Breast epithelium (tissue), 3 donors: ENCODE measurements around the gene LPAR2.

Source experiments
- POLR2A ChIP-seq: fragments of 450-650 bp; IDR thresholded peaks from one replicate; pipeline ENCODE4 v1.6.1; 2016; ENCODE audit warnings: antibody characterized with exemption, mild to moderate bottlenecking, moderate library complexity
- TF ChIP-seq, protein P1 (sequence below), 3 donors: fragments of 450-650 bp; IDR thresholded peaks; one replicate each; pipeline ENCODE4 v1.5.1; 2016 to 2017; ENCODE audit warnings: antibody characterized with exemption in 3 of 3, mild to moderate bottlenecking in 3 of 3, moderate library complexity in 3 of 3

GRCh38 chr19:19606021-19606420, 22.0 kb downstream of the LPAR2 start:
- TF ChIP-seq, protein P1, sequence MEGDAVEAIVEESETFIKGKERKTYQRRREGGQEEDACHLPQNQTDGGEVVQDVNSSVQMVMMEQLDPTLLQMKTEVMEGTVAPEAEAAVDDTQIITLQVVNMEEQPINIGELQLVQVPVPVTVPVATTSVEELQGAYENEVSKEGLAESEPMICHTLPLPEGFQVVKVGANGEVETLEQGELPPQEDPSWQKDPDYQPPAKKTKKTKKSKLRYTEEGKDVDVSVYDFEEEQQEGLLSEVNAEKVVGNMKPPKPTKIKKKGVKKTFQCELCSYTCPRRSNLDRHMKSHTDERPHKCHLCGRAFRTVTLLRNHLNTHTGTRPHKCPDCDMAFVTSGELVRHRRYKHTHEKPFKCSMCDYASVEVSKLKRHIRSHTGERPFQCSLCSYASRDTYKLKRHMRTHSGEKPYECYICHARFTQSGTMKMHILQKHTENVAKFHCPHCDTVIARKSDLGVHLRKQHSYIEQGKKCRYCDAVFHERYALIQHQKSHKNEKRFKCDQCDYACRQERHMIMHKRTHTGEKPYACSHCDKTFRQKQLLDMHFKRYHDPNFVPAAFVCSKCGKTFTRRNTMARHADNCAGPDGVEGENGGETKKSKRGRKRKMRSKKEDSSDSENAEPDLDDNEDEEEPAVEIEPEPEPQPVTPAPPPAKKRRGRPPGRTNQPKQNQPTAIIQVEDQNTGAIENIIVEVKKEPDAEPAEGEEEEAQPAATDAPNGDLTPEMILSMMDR (IDR thresholded peaks at IDR 0.05) = no peak
- no peak for TF ChIP-seq POLR2A
